SK-N-SH treated with all-trans-retinoic acid at 6 μM for 48 hours (cell line): ENCODE results near the gene CCDC148.

Experiments used
- ATAC-seq: fragments of 200-7000 bp; cut with Tn5 transposase; 3 replicates; pipeline ENCODE4 v1.9.1; 2020; ENCODE audit warnings: mild to moderate bottlenecking, moderate library complexity
- ARNTL ChIP-seq: fragments of 450-650 bp; formaldehyde crosslinking; IDR thresholded peaks from 2 replicates; pipeline ENCODE4 v1.5.0; 2020; ENCODE audit warnings: low read depth, mild to moderate bottlenecking, moderate library complexity, borderline replicate concordance
- BACH2 ChIP-seq: fragments of 250-450 bp; sonication (Bioruptor Pico); IDR thresholded peaks from 2 replicates; pipeline ENCODE4 v1.9.0; 2021; ENCODE audit warnings: mild to moderate bottlenecking, borderline replicate concordance
- CREB5 ChIP-seq: fragments of 250-450 bp; sonication (Bioruptor Pico); IDR thresholded peaks from 2 replicates; pipeline ENCODE4 v1.5.1; 2020; ENCODE audit warnings: low read depth, mild to moderate bottlenecking, moderate library complexity
- CSDC2 ChIP-seq: fragments of 250-450 bp; sonication (Bioruptor Pico); IDR thresholded peaks from 2 replicates; pipeline ENCODE4 v1.5.0; 2020; ENCODE audit warnings: mild to moderate bottlenecking, moderate library complexity
- CSRNP3 ChIP-seq: fragments of 250-450 bp; sonication (Bioruptor Pico); IDR thresholded peaks from 2 replicates; pipeline ENCODE4 v1.5.1; 2021; ENCODE audit warnings: mild to moderate bottlenecking, moderate library complexity
- GLIS3 ChIP-seq: fragments of 250-450 bp; sonication (Bioruptor Pico); IDR thresholded peaks from 2 replicates; pipeline ENCODE4 v1.5.0; 2020; ENCODE audit warnings: mild to moderate bottlenecking, moderate library complexity
- ISL1 ChIP-seq: fragments of 250-450 bp; sonication (Bioruptor Pico); IDR thresholded peaks from 2 replicates; pipeline ENCODE4 v2.1.2; 2022; ENCODE audit warnings: mild to moderate bottlenecking, moderate library complexity
- OSR1 ChIP-seq: fragments of 250-450 bp; sonication (Bioruptor Pico); IDR thresholded peaks from 2 replicates; pipeline ENCODE4 v1.8.0; 2022; ENCODE audit warnings: moderate library complexity, mild to moderate bottlenecking, inconsistent platforms
- POU6F1 ChIP-seq: fragments of 250-450 bp; sonication (Bioruptor Pico); IDR thresholded peaks from 2 replicates; pipeline ENCODE4 v1.8.0; 2021; ENCODE audit warnings: low read depth, mild to moderate bottlenecking, moderate library complexity, borderline replicate concordance
- RARB ChIP-seq: fragments of 250-450 bp; sonication (Bioruptor Pico); IDR thresholded peaks from 2 replicates; pipeline ENCODE4 v1.8.0; 2021; ENCODE audit warnings: mild to moderate bottlenecking, moderate library complexity
- SNAI2 ChIP-seq: fragments of 250-450 bp; sonication (Bioruptor Pico); IDR thresholded peaks from 2 replicates; pipeline ENCODE4 v1.5.0; 2020; ENCODE audit warnings: mild to moderate bottlenecking, moderate library complexity
- TOX ChIP-seq: fragments of 250-450 bp; sonication (Bioruptor Pico); IDR thresholded peaks from 2 replicates; pipeline ENCODE4 v1.8.0; 2021; ENCODE audit warnings: mild to moderate bottlenecking, moderate library complexity, borderline replicate concordance
- TSHZ2 ChIP-seq: fragments of 250-450 bp; sonication (Bioruptor Pico); IDR thresholded peaks from 2 replicates; pipeline ENCODE4 v1.5.0; 2020; ENCODE audit warnings: mild to moderate bottlenecking, moderate library complexity
- ZC3H10 ChIP-seq: fragments of 250-450 bp; sonication (Bioruptor Pico); IDR thresholded peaks from 2 replicates; pipeline ENCODE4 v1.5.1; 2021; ENCODE audit warnings: mild to moderate bottlenecking, moderate library complexity
- ZFP3 ChIP-seq: fragments of 250-450 bp; sonication (Bioruptor Pico); IDR thresholded peaks from 2 replicates; pipeline ENCODE4 v1.5.0; 2020; ENCODE audit warnings: mild to moderate bottlenecking, moderate library complexity
- ZFP30 ChIP-seq: fragments of 450-650 bp; formaldehyde crosslinking; IDR thresholded peaks from 2 replicates; pipeline ENCODE4 v1.5.0; 2022; ENCODE audit warnings: mild to moderate bottlenecking, moderate library complexity
- ZNF565 ChIP-seq: fragments of 450-650 bp; formaldehyde crosslinking; conservative IDR thresholded peaks from 2 replicates; pipeline ENCODE4 v1.5.0; 2020; ENCODE audit warnings: low read depth, mild to moderate bottlenecking, moderate library complexity
- ZNF70 ChIP-seq: fragments of 450-650 bp; formaldehyde crosslinking; IDR thresholded peaks from 2 replicates; pipeline ENCODE4 v1.5.0; 2020; ENCODE audit warnings: mild to moderate bottlenecking, moderate library complexity
- ZNF8 ChIP-seq: fragments of 450-650 bp; formaldehyde crosslinking; IDR thresholded peaks from 2 replicates; pipeline ENCODE4 v1.5.0; 2020; ENCODE audit warnings: mild to moderate bottlenecking, moderate library complexity

Gene CCDC148

GRCh38 chr2:158143703-158144360 lies 312.7 kb downstream of the CCDC148 start:
- no peak for TF ChIP-seq BACH2 (CRISPR knock-in tag)
- no peak for TF ChIP-seq POU6F1 (CRISPR knock-in tag)
- no peak for TF ChIP-seq ZC3H10 (CRISPR knock-in tag)
- no peak for TF ChIP-seq CSDC2 (CRISPR knock-in tag)
- no peak for TF ChIP-seq GLIS3 (CRISPR knock-in tag)
- TF ChIP-seq OSR1 (CRISPR knock-in tag) = no peak
- no peak for TF ChIP-seq TSHZ2 (CRISPR knock-in tag)
- no peak for TF ChIP-seq ZNF8 (CRISPR knock-in tag)
- TF ChIP-seq CREB5 (CRISPR knock-in tag) = no peak
- TF ChIP-seq SNAI2 (CRISPR knock-in tag) = no peak
- TF ChIP-seq, all 23 proteins: peak for 0
- no peak for ATAC-seq

- no peak for ATAC-seq
- TF ChIP-seq RARB (CRISPR knock-in tag) (no peak), SNAI2 (CRISPR knock-in tag) (no peak), ISL1 (CRISPR knock-in tag) (peak; percentile 51), ZFP3 (CRISPR knock-in tag) (peak; percentile 83; the same call in 1 of the 2 replicates)
- TF ChIP-seq, all 23 proteins: peak for 2
These were observed 313.8 kb downstream of the CCDC148 start for GRCh38 chr2:158142568-158143332.

GRCh38 chr2:158142165-158142564 lies 314.4 kb downstream of the CCDC148 start:
- TF ChIP-seq OSR1 (CRISPR knock-in tag) = no peak
- TF ChIP-seq GLIS3 (CRISPR knock-in tag) = no peak
- no peak for TF ChIP-seq POU6F1 (CRISPR knock-in tag)
- TF ChIP-seq ZFP30 (CRISPR knock-in tag) = no peak
- TF ChIP-seq ZC3H10 (CRISPR knock-in tag) = no peak
- no peak for TF ChIP-seq CSRNP3 (CRISPR knock-in tag)
- TF ChIP-seq CSDC2 (CRISPR knock-in tag) = no peak
- TF ChIP-seq TOX = no peak
- no peak for TF ChIP-seq SNAI2 (CRISPR knock-in tag)
- TF ChIP-seq ARNTL = no peak
- no peak for TF ChIP-seq ZNF70 (CRISPR knock-in tag)
- TF ChIP-seq BACH2 (CRISPR knock-in tag) = no peak
- no peak for TF ChIP-seq ZNF565 (CRISPR knock-in tag)

More at GRCh38 chr2:158142165-158142564, 314.4 kb downstream of the CCDC148 start:
- no peak for ATAC-seq
